VCaP (cell line): ENCODE measurements around the gene CTSA.

Experiments used
- H3K27ac ChIP-seq: fragments of 450-650 bp; 2 replicates; pipeline ENCODE4 v1.5.1; 2017
- TF ChIP-seq, protein P1 (sequence below): fragments of 450-650 bp; conservative IDR thresholded peaks from 2 replicates; pipeline ENCODE4 v1.5.1; 2017; ENCODE audit warnings: mild to moderate bottlenecking, moderate library complexity

Gene CTSA

DNA sequence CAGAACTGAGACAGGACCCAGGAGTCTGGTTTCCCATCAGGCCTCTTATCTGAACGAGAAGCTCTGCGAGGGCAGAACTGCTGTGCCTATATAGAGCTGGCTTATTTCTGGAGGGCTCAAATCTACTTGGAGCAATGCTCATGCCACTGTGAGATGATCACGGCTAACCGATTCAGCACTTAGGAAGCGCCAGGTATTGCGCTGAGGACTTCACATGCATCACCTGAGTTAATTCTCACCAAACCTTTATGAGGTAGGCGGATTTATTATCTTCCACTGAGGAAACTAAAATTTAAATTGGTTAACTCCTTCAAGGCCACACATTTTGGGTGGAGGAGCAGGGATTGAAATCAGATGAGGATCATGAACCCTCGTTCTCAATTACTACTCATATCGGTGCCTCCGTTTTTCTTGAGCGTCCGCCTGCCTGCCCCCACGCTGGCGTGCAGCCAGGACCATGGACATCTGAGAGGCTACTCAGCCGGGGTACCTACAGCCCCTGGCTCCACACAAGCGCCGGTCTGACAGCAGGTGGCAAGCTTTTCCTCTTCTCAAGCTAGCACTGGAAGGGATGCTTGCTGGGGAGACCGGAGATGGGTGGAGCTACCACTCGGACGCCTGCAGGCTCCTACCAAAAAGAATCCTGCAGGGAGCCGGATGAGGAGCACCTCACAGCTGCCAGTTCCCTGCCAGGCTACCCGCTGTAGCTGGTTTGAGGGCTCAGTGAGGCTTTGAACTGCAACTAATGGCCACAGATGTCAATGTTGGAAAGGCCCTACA, 42.3 kb downstream of the CTSA start:
- TF ChIP-seq, protein P1, sequence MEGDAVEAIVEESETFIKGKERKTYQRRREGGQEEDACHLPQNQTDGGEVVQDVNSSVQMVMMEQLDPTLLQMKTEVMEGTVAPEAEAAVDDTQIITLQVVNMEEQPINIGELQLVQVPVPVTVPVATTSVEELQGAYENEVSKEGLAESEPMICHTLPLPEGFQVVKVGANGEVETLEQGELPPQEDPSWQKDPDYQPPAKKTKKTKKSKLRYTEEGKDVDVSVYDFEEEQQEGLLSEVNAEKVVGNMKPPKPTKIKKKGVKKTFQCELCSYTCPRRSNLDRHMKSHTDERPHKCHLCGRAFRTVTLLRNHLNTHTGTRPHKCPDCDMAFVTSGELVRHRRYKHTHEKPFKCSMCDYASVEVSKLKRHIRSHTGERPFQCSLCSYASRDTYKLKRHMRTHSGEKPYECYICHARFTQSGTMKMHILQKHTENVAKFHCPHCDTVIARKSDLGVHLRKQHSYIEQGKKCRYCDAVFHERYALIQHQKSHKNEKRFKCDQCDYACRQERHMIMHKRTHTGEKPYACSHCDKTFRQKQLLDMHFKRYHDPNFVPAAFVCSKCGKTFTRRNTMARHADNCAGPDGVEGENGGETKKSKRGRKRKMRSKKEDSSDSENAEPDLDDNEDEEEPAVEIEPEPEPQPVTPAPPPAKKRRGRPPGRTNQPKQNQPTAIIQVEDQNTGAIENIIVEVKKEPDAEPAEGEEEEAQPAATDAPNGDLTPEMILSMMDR, result peak; percentile 71
- H3K27ac ChIP-seq, result peak overlapping the region; percentile 100

DNA sequence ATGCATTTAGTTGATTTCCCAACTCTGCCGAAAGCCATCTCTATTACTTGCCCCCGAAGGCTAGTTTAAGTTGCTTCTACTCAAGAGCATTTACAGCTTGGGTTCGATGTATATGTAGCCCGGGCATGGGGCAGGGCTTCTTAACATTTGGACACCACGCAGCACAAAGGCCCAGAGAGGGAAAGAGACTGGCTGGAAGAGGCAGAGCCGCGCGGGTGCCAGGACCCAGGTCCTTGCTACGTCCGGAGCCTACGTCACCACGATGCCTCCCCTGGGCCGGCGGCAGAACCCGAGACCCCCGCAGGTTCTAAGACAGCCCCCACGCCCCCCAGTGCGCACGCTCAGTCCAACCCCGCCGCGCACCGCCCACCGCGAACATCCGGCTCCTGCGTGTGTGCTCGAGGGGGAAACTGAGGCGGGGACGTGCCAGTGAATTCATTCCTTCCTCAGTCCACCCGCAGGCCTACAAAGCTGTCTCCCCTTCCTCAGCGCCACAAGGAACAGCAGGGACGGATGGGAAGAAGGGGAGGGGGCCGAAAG, 43.0 kb downstream of the CTSA start:
- TF ChIP-seq, protein P1, result no peak
- H3K27ac ChIP-seq, result peak overlapping the region; percentile 100

DNA sequence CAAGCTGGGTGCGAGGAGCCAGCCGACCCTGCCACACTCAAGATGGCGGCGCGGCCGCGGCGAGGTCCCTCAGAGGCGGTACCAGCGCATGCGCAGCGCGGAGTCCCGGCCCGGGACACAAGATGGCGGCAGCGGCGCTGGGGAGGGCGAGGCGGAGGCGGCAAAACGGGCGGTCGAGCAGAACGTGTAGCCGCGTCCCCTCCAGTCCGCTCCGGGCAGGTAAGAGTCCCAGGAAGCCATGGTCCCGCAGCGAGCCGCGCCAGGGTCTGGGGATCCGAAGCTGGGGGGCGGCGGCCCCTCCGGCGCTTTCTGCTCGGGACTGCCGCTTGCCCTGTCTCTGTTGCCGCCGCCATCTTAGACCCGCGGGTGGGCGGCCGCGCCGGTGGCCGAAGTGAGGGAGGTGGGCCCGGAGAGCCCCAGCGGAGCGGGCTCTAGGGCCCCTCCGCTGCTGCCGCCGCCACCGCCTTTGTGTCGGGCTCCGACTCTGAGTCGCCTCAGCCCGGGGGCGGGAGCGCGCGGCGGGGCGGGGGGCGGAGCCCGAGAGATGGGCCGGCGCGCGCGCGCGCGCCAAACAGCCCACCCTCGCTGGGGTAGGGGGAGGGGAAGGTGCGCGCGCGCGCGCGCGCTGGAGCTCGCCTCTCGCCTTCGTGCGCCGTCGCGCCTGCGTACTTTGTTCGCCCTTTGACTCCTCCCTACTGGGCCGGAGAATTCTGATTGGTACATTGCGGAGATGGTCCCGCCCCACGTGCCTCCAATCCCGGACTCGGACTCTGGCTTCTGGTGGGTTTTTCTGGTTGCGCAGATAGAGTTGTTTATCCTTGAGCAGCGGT, 43.7 kb downstream of the CTSA start, which contains the start of gene PCIF1:
Gene PCIF1, plus strand, starts transcription at position 98 of the 830 bp plus-strand sequence. CDS start 4,317 bp downstream, outside the sequence.
- TF ChIP-seq, protein P1, result no peak
- H3K27ac ChIP-seq, result peak within 1 kb of the TSS; percentile 100

DNA sequence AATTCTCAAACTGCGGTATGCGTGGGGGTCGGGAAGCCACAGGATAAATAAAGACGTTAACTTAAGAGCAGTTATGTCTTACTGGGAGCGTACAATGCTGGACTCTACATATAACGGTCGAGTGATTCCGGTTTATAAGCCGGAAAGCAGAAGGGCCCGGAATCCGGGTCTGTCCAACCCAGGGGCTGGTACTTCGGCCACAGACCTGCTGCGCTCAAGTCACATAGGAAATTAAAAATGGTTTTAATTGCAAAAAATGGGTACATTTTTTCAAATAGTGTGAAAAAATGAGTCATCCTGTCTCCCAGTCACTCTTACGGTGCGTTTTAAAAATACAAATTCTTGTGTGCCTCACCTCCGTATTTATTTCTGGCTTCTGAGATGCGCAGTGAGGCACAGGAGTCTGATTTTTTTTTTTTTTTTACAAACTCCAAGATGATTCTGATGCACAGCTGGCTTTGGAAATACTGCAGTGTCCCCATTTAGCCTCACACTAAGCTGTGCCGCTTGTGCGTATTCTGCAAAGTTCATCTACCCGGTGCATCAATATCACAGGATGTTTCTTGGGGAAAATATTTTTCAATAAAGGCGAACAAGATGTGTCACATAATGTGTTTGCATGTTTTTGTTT, 44.4 kb downstream of the CTSA start:
- TF ChIP-seq, protein P1, result no peak
- peak overlapping the region; percentile 100 for H3K27ac ChIP-seq

DNA sequence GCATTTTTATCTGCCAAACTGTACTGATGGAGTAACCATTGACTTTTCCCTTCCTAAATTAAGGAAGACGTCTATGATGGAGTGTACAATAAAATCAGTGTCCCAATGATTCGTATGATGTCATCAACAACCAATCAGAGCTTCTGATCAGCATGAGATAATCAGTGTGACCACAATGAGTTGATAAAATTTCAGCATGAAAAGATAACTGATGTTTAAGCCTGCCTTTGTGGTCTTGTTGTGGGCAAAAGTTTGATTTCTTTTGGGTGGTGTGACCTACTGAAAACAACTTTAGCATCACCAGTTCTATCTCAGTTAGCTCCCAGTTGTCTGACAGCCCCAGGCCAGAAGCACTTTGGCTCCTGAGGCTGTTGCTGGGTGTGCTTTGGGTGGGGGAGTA, 46.6 kb downstream of the CTSA start:
- TF ChIP-seq, protein P1, result no peak
- H3K27ac ChIP-seq, result no peak overlapping the region

DNA sequence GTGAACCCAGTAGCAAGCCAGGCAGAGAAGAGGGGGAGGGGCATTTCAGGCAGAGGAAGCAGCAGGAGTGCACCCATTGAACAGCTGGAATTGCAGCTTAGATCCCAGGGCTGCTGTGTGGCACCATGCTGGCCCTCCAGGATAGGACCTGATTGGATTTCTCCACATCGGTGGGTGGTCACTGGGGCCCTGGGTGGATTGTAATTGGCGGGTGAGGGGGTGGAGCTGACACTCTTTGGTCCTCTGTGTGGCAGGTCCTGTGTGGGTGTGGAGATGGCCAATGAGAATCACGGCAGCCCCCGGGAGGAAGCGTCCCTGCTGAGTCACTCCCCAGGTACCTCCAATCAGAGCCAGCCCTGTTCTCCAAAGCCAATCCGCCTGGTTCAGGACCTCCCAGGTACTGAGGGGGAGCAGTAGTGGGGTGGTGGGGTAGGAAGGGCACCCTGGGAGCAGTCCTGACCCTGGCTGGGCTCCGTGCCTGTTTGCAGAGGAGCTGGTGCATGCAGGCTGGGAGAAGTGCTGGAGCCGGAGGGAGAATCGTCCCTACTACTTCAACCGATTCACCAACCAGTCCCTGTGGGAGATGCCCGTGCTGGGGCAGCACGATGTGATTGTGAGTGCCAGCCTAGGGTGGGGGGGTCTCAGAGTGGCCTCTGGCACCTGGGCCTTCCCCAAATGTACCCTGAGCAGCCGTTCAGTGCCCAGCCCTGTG, 47.7 kb downstream of the CTSA start:
- TF ChIP-seq, protein P1, result no peak
- no peak overlapping the region for H3K27ac ChIP-seq
